H1 (cell line): ENCODE measurements around the gene DTX3.

Experiments used
- CHD1 ChIP-seq: IDR thresholded peaks from 2 replicates; pipeline ENCODE4 v1.6.1; 2012; ENCODE audit warnings: low read depth, low read length, improper control_type of control experiment
- CREB1 ChIP-seq: IDR thresholded peaks from 2 replicates; pipeline ENCODE4 v1.6.1; 2012; ENCODE audit warnings: inconsistent platforms
- EZH2 ChIP-seq: fragments of 200-600 bp; sonication (generic); IDR thresholded peaks from 2 replicates; pipeline ENCODE4 v1.7.1; 2012; ENCODE audit warnings: low read depth, mild to moderate bottlenecking, moderate library complexity, low read length, inconsistent platforms; ENCODE audit not compliant: severe bottlenecking
- HDAC6 ChIP-seq: IDR thresholded peaks from one replicate; pipeline ENCODE4 v1.7.1; 2012; ENCODE audit warnings: low read depth, mild to moderate bottlenecking, inconsistent platforms, low read length, moderate library complexity
- JUN ChIP-seq: IDR thresholded peaks from 2 replicates; pipeline ENCODE4 v1.6.1; 2011; ENCODE audit warnings: low read depth, mild to moderate bottlenecking, improper control_type of control experiment, low read length
- SUZ12 ChIP-seq: fragments of 200-600 bp; sonication (generic); IDR thresholded peaks from 2 replicates; pipeline ENCODE4 v1.6.1; 2012; ENCODE audit warnings: mild to moderate bottlenecking, inconsistent platforms, low read length, moderate library complexity, mixed read lengths
- TAF7 ChIP-seq: optimal IDR thresholded peaks from 2 replicates; pipeline ENCODE3; 2011; ENCODE audit warnings: low read depth, mild to moderate bottlenecking, inconsistent platforms, low read length, moderate library complexity, borderline replicate concordance
- YY1 ChIP-seq: IDR thresholded peaks from 2 replicates; pipeline ENCODE4 v1.6.1; 2011; ENCODE audit warnings: low read depth, mild to moderate bottlenecking, low read length

GRCh38 chr12:57625261-57626032, 20.8 kb downstream of the DTX3 start:
- no peak for TF ChIP-seq CREB1
- TF ChIP-seq EZH2, result no peak
- TF ChIP-seq TAF7, result no peak
- TF ChIP-seq CHD1, result no peak
- TF ChIP-seq YY1, result no peak
- TF ChIP-seq HDAC6, result no peak
- no peak for TF ChIP-seq JUN
- no peak for TF ChIP-seq SUZ12
